ENCODE results near the gene KRT6C. TPM values are rescaled to one million over a fixed set of nuclear protein-coding genes. Genes with fewer than 3 reads are reported as not detected.

The KRT6C gene
- total and polyA plus RNA-seq, 8 donors = not detected

DNA sequence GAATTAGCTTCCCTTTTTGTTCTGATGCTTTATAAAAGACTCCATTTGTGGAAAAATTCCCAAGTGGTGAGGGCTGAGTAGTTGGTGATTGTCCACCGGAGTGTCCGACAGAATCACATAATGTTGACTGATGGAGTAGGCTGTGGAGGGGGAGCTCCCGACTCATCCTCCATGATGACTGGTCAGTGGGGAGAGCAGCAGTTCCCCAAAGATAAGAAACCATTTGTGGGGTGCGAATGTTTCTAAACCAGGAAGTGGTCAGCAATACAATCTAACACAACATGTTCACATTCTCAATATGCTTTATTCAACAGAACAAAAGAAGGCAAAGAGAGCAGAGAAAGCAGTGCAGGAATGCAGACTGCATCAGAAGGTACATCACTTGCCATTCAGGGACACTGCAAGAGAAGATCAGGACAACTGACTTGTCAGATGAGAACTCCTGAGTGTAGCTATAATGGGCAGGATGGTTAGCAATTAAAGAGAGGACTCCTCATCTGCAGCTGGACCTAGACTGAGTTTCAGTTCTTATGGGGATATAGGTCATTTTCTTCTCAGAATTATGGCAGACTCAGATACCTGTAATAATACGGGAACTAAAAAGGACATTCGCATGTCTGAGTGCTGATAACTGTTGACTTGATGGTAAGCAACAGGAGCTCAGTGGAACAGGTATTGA, 27.1 kb downstream of the KRT6C start:
- intact Hi-C loops (cut with DNase I) = no loop called here
- DNase-seq = no peak
- no peaks in the 10 kb centered on the region for H3K36me3 ChIP-seq
- H3K4me1 ChIP-seq = no peaks in the 10 kb centered on the region
- H3K9me3 ChIP-seq = no peaks in the 10 kb centered on the region
- no peak for FAIRE-seq
- no peaks in the 10 kb centered on the region for H3K27me3 ChIP-seq
- TF ChIP-seq, protein P1, sequence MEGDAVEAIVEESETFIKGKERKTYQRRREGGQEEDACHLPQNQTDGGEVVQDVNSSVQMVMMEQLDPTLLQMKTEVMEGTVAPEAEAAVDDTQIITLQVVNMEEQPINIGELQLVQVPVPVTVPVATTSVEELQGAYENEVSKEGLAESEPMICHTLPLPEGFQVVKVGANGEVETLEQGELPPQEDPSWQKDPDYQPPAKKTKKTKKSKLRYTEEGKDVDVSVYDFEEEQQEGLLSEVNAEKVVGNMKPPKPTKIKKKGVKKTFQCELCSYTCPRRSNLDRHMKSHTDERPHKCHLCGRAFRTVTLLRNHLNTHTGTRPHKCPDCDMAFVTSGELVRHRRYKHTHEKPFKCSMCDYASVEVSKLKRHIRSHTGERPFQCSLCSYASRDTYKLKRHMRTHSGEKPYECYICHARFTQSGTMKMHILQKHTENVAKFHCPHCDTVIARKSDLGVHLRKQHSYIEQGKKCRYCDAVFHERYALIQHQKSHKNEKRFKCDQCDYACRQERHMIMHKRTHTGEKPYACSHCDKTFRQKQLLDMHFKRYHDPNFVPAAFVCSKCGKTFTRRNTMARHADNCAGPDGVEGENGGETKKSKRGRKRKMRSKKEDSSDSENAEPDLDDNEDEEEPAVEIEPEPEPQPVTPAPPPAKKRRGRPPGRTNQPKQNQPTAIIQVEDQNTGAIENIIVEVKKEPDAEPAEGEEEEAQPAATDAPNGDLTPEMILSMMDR (IDR thresholded peaks at IDR 0.05) = no peak
- no peak overlapping the region for H3K27ac ChIP-seq
- no peak overlapping the region for H3K4me3 ChIP-seq
- no peak for ATAC-seq
- 80 to 88% methylated on average over 6 of the region's 6 CpGs for whole genome bisulfite sequencing, 2 donors

DNA sequence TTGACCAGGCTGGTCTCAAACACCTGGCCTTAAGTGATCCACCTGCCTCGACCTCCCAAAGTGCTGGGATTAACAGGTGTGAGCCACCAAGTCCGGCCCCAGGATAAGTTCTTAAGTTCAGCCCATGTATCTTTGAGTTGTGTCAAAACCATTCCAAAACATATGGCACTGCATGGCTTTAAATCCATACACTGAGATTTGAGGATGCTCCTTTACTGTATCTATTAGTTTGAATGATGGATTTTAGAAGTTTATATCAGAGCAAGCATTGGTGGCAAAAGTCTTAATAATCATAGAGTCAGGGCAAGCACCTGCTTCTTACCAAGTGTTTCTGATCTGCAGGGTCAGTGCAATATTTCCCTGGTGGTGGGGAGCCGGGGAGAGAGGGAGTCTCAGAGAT, 27.7 kb downstream of the KRT6C start:
- Histone ChIP-seq H3K36me3 (no peaks in the 10 kb centered on the region), H3K27me3 (no peaks in the 10 kb centered on the region), H3K4me1 (no peaks in the 10 kb centered on the region), H3K27ac (no peak overlapping the region), H3K4me3 (no peak overlapping the region), H3K9me3 (no peaks in the 10 kb centered on the region)
- DNase-seq (no peak), ATAC-seq (no peak), FAIRE-seq (no peak)
- intact Hi-C loops (cut with DNase I) = no loop called here
- 45 to 56% methylated on average over 3 of the region's 3 CpGs for WGBS, 2 donors
- TF ChIP-seq, protein P1 (IDR thresholded peaks at IDR 0.05) = no peak

DNA sequence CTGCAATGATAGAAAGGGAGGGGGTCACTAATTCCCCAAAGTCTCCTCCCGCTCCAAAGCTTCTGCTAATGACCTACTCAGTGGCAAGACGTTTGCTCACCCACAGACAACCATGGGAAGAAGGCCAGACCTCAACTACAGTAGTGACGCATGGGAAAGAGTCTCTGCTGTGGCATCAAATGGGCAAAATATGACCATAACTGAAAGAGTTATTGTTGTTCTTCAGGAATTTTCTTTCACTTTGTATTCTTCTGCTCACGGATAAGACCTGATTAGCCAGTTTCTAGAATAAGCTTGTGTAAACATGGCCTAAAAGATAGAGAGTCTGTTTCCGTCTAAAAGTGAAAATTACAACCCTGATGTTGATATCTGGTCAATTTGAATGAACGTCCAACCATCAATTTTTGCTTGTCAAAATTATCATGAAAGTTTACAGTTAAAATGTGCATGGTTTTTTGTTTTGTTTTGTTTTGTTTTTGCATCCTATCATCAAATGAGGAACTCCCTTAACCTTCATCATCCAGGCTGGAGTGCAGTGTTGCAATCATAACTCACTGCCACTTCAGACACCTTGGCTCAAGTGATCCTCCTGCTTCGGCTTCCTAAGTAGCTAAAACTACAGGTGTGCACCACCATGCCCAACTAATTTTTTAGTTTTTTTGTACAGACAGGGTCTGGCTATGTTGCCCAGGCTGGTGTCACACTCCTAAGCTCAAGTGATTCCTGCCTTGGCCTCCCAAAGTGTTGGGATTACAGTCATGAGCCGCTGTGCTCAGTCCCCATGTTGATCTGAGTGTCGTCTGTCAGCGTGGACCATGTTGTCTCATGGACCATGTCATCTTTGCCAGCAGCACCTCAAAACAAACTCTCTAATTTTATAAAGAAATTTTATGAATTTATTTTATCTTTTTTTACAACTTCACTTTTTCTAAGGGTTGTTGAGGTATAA, 28.7 kb downstream of the KRT6C start:
- ATAC-seq (peak in 3 of 4 donors; percentile 29 to 69 (median 46)), FAIRE-seq (no peak), DNase-seq (no peak)
- no peaks in the 10 kb centered on the region for H3K27me3 ChIP-seq
- H3K27ac ChIP-seq = peak overlapping the region in 2 of 4 donors; percentile 58 to 60
- H3K36me3 ChIP-seq = no peaks in the 10 kb centered on the region
- WGBS, 2 donors = 44 to 51% methylated on average over 10 of the region's 10 CpGs
- no peaks in the 10 kb centered on the region for H3K4me1 ChIP-seq
- TF ChIP-seq, protein P1 (IDR thresholded peaks at IDR 0.05) = no peak
- no peaks in the 10 kb centered on the region for H3K9me3 ChIP-seq
- H3K4me3 ChIP-seq = no peak overlapping the region
- intact Hi-C loops (cut with DNase I) = no loop called here

DNA sequence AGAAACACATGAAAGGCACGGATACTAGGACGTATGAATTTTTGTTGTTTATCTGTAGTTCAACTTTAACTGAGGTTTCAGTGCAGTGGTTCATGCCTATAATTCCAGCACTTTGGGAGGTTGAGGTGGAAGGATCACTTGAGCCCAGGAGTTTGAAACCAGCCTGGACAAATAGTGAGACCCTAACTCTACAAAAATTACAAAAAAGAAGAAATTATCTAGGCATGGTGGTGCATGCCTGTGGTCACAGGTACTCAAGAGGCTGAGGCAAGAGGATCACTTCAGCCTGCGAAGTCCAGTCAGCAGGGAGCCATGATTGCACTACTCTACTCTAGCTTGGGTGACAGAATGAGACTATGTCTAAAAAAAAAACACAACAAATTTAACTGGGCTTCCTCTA, 29.6 kb downstream of the KRT6C start:
- WGBS, 2 donors = 87 to 95% methylated on average over 3 of the region's 3 CpGs
- no peaks in the 10 kb centered on the region for H3K9me3 ChIP-seq
- H3K27ac ChIP-seq = peak overlapping the region in 2 of 4 donors; percentile 58 to 60
- TF ChIP-seq, protein P1 (IDR thresholded peaks at IDR 0.05) = no peak
- no peaks in the 10 kb centered on the region for H3K27me3 ChIP-seq
- H3K36me3 ChIP-seq = no peaks in the 10 kb centered on the region
- ATAC-seq (no peak), DNase-seq (no peak), FAIRE-seq (no peak)
- no peaks in the 10 kb centered on the region for H3K4me1 ChIP-seq
- intact Hi-C loops (cut with DNase I) = no loop called here
- no peak overlapping the region for H3K4me3 ChIP-seq

Measured in pancreas (tissue), 10 donors.